ENCODE measurements around the gene TM7SF3. TPM values are rescaled to one million over a fixed set of nuclear protein-coding genes. Genes with fewer than 3 reads are reported as not detected.

The TM7SF3 gene
- total and polyA plus RNA-seq, 11 donors = 5.8 to 84.0 (median 18.7) TPM

DNA sequence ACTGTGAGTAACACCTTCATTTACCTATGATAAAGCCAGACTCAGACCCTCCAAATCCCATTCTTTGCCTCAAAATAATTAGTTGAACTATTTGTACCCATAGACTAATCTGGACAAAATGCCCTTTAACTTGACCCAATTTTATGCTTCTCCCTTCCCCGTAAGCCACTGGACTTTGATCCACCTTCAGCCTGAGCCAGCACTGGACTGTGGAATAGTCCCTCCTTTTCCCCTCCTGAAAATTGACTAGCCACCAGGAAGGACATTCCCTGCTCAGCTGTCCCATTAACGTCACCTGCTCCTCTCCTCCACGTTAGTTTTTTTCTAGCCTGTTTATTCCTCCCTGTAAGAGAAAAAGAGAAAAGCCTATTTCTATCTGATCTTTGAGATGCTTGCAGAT is 18.5 kb upstream of the TM7SF3 start:
- no peak for DNase-seq
- Histone ChIP-seq H3K36me3 (peaks cover 0 to 70% (median 64%) of the 10 kb centered on the region in 9 donors), H3K27ac (no peak overlapping the region), H3K9me3 (no peaks in the 10 kb centered on the region), H3K27me3 (no peaks in the 10 kb centered on the region), H3K4me1 (no peaks in the 10 kb centered on the region), H3K4me3 (no peak overlapping the region)
- 86 to 93% (median 88%) methylated on average over 3 of the region's 3 CpGs for WGBS, 4 donors
- intact Hi-C loops (cut with DNase I) = no loop called here
- no peak for TF ChIP-seq POLR2A (IDR thresholded peaks at IDR 0.05)
- TF ChIP-seq, protein P1, sequence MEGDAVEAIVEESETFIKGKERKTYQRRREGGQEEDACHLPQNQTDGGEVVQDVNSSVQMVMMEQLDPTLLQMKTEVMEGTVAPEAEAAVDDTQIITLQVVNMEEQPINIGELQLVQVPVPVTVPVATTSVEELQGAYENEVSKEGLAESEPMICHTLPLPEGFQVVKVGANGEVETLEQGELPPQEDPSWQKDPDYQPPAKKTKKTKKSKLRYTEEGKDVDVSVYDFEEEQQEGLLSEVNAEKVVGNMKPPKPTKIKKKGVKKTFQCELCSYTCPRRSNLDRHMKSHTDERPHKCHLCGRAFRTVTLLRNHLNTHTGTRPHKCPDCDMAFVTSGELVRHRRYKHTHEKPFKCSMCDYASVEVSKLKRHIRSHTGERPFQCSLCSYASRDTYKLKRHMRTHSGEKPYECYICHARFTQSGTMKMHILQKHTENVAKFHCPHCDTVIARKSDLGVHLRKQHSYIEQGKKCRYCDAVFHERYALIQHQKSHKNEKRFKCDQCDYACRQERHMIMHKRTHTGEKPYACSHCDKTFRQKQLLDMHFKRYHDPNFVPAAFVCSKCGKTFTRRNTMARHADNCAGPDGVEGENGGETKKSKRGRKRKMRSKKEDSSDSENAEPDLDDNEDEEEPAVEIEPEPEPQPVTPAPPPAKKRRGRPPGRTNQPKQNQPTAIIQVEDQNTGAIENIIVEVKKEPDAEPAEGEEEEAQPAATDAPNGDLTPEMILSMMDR (IDR thresholded peaks at IDR 0.05) = no peak
- no peak for ATAC-seq

DNA sequence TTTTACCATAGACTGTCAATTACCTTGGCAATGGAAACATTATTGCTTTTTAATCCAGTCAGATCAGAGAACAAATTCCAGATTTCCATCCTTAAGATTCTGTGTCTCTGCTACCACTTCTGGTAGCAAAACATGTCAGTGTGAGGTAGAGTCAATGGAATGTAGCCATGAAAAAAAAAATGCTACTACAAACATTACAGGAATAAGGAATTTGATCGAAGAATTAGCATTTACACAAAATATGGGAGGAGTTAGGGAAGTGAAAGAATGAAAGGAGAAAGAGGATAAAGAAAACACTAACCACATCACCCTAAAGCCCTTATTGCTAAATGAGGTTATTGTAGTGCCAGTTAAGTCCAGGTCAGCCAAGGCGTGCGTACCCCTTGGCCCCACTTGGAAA is 17.3 kb upstream of the TM7SF3 start:
- Histone ChIP-seq H3K36me3 (peaks cover 0 to 82% (median 72%) of the 10 kb centered on the region in 9 donors), H3K9me3 (no peaks in the 10 kb centered on the region), H3K27ac (no peak overlapping the region), H3K4me1 (no peaks in the 10 kb centered on the region), H3K27me3 (no peaks in the 10 kb centered on the region), H3K4me3 (no peak overlapping the region)
- TF ChIP-seq POLR2A (IDR thresholded peaks at IDR 0.05) = no peak
- TF ChIP-seq, protein P1 (IDR thresholded peaks at IDR 0.05) = no peak
- intact Hi-C loops (cut with DNase I) = no loop called here
- DNase-seq = no peak
- 89 to 93% (median 91%) methylated on average over 3 of the region's 3 CpGs for WGBS, 4 donors
- no peak for ATAC-seq

- Histone ChIP-seq H3K4me3 (no peak overlapping the region), H3K36me3 (peaks cover 0 to 51% (median 42%) of the 10 kb centered on the region in 9 donors), H3K27me3 (no peaks in the 10 kb centered on the region), H3K9me3 (no peaks in the 10 kb centered on the region), H3K4me1 (peaks cover 0 to 32% (median 20%) of the 10 kb centered on the region in 12 donors), H3K27ac (no peak overlapping the region)
- intact Hi-C loops (cut with DNase I) = loop anchor here in 4 of 10 donors (10.0 kb wide), 3 partner anchors 119 to 649 kb away; partner anchors contain the start of gene STK38L (in 3 of the 4)
- TF ChIP-seq, protein P1 (IDR thresholded peaks at IDR 0.05) = no peak
- no peak for TF ChIP-seq POLR2A (IDR thresholded peaks at IDR 0.05)
- no peak for ATAC-seq
- no peak for DNase-seq
Observed at GRCh38 chr12:27026257-27026656, 12.1 kb upstream of the TM7SF3 start.

GRCh38 chr12:27025116-27025515 is 10.9 kb upstream of the TM7SF3 start:
- Histone ChIP-seq H3K4me1 (peaks cover 0 to 32% (median 20%) of the 10 kb centered on the region in 12 donors), H3K27me3 (no peaks in the 10 kb centered on the region), H3K9me3 (no peaks in the 10 kb centered on the region), H3K4me3 (no peak overlapping the region), H3K27ac (no peak overlapping the region), H3K36me3 (peaks cover 0 to 40% (median 30%) of the 10 kb centered on the region in 9 donors)
- ATAC-seq (no peak), DNase-seq (no peak)
- 75 to 84% (median 78%) methylated on average over 1 of the region's 1 CpG for WGBS, 4 donors
- intact Hi-C loops (cut with DNase I) = loop anchor here in 4 of 10 donors (10.0 kb wide), 3 partner anchors 120 to 650 kb away; partner anchors contain the start of gene STK38L (in 3 of the 4)
- TF ChIP-seq, protein P1 (IDR thresholded peaks at IDR 0.05) = no peak
- no peak for TF ChIP-seq POLR2A (IDR thresholded peaks at IDR 0.05)
